ENCODE data around the gene WDR90. TPM values are rescaled to one million over a fixed set of nuclear protein-coding genes. Genes with fewer than 3 reads are reported as not detected.

The WDR90 gene
- polyA plus RNA-seq, 3 donors: 0.13 to 16.5 (median 1.1) TPM

DNA sequence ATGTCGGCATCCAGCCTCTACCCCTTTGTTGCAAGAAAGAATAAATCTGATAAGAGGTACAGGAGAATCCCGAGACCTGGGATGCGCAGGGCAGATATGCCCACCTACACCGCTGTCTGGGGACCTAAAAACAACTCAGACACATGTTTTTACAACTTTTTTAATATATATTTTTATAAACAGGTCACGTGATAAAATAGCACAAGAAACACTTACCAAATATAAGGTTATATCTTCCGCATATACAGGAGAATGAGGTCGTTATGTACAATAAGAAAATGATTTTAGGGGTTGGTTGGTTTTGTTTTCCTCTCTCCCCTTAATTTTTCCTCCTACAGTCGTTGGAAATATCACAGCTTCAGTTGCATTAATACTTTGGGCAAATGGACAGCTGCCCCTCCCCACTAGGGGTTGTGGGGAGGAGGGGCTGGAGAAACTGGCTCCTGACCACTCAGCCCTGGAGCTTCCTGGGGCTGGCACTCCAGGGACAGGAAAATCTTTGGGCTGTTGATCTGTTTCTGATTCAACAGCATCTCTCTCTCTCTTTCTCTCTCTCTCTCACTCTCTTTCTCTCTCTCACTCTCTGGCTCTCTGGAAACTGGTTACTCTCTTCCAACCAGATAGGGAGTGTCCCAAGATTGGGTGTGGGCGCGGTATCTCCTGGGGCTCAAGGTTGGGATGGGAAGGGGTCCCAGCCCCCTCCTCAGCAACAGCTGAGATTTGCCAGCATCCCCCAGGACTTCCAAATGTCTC lies 43.4 kb downstream of the WDR90 start:
- Histone ChIP-seq H4K20me1 (ENCODE audit: insufficient read depth, low read length) (peaks cover 4% of the 10 kb centered on the region), H3K9me3 (replicated peaks in 1 of 2; ENCODE audit: control insufficient read depth in 1 of 2, insufficient read depth in 1 of 2, low read length in 2 of 2) (peaks cover 0 to 4% of the 10 kb centered on the region in 2 donors), H3K36me3 (replicated peaks in 1 of 2; ENCODE audit: control insufficient read depth in 1 of 2, insufficient read depth in 2 of 2, low read length in 2 of 2) (peaks cover 0 to 2% of the 10 kb centered on the region in 2 donors), H3K9ac (ENCODE audit: insufficient read depth, low read length, poor library complexity, severe bottlenecking) (no peak overlapping the region), H3K27me3 (ENCODE audit: control insufficient read depth in 2 of 2, insufficient read depth in 2 of 2, low read length in 2 of 2) (peaks cover 20 to 53% of the 10 kb centered on the region in 2 donors), H2AFZ (ENCODE audit: insufficient read depth, low read depth, low read length, poor library complexity, severe bottlenecking) (no peak overlapping the region), H3K4me3 (replicated peaks in 1 of 3; ENCODE audit: low read depth in 2 of 3, low read length in 3 of 3) (no peak overlapping the region), H3K4me1 (ENCODE audit: control insufficient read depth in 1 of 2, insufficient read depth in 2 of 2, low read length in 2 of 2) (peaks cover 33 to 45% of the 10 kb centered on the region in 2 donors), H3K4me2 (replicated peaks; ENCODE audit: extremely low read depth, low read length, poor library complexity, severe bottlenecking) (no peak overlapping the region), H3K27ac (ENCODE audit: low read depth in 1 of 2, low read length in 2 of 2) (no peak overlapping the region), H3K79me2 (ENCODE audit: insufficient read depth, low read length) (no peaks in the 10 kb centered on the region)
- Mint-ChIP-seq H3K36me3 (peaks cover 7 to 8% of the 10 kb centered on the region in 2 donors), H3K27ac (peak overlapping the region in 1 of 7 donors; percentile 62), H3K4me1 (peaks cover 25% of the 10 kb centered on the region), H3K27me3 (ENCODE audit: low read depth in 3 of 3) (peaks cover 51 to 67% (median 60%) of the 10 kb centered on the region in 3 donors), H3K4me3 (peak overlapping the region in 1 of 2 donors; percentile 94), H3K9me3 (peaks cover 6 to 25% (median 8%) of the 10 kb centered on the region in 7 donors)
- intact Hi-C loops (cut with micrococcal nuclease): no loop called here
- WGBS (ENCODE audit: insufficient coverage): no CpG with 5 or more reads among the region's 10 CpGs
- no peak for DNase-seq
- TF ChIP-seq, protein P1, sequence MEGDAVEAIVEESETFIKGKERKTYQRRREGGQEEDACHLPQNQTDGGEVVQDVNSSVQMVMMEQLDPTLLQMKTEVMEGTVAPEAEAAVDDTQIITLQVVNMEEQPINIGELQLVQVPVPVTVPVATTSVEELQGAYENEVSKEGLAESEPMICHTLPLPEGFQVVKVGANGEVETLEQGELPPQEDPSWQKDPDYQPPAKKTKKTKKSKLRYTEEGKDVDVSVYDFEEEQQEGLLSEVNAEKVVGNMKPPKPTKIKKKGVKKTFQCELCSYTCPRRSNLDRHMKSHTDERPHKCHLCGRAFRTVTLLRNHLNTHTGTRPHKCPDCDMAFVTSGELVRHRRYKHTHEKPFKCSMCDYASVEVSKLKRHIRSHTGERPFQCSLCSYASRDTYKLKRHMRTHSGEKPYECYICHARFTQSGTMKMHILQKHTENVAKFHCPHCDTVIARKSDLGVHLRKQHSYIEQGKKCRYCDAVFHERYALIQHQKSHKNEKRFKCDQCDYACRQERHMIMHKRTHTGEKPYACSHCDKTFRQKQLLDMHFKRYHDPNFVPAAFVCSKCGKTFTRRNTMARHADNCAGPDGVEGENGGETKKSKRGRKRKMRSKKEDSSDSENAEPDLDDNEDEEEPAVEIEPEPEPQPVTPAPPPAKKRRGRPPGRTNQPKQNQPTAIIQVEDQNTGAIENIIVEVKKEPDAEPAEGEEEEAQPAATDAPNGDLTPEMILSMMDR (IDR thresholded peaks at IDR 0.05): no peak

DNA sequence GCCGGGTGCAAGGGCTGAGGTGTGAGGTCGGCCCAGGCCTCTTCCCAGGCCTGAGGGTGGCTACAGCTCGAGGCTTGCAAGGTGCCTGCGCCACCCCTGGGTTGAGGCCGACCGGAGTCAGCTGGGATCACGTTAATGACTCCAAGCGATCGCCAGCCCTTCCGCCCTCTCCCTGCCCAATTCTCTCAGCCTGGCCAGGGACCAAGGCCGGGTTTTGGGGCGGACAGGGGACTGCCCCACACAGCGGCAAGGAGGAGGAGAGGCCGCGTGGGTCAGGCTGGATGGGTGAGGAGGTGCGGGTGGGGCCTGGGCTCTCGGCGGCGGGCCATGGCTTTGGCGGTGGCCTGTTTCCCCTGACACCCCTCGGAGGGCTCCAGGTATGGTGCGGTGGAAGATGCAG lies 44.2 kb downstream of the WDR90 start:
- Histone ChIP-seq H3K9me3 (replicated peaks in 1 of 2; ENCODE audit: control insufficient read depth in 1 of 2, insufficient read depth in 1 of 2, low read length in 2 of 2) (peaks cover 0 to 4% of the 10 kb centered on the region in 2 donors), H3K79me2 (ENCODE audit: insufficient read depth, low read length) (no peaks in the 10 kb centered on the region), H3K27me3 (ENCODE audit: control insufficient read depth in 2 of 2, insufficient read depth in 2 of 2, low read length in 2 of 2) (peaks cover 20 to 53% of the 10 kb centered on the region in 2 donors), H3K27ac (ENCODE audit: low read depth in 1 of 2, low read length in 2 of 2) (no peak overlapping the region), H3K36me3 (replicated peaks in 1 of 2; ENCODE audit: control insufficient read depth in 1 of 2, insufficient read depth in 2 of 2, low read length in 2 of 2) (no peaks in the 10 kb centered on the region), H3K4me3 (replicated peaks in 1 of 3; ENCODE audit: low read depth in 2 of 3, low read length in 3 of 3) (no peak overlapping the region), H3K4me2 (replicated peaks; ENCODE audit: extremely low read depth, low read length, poor library complexity, severe bottlenecking) (no peak overlapping the region), H2AFZ (ENCODE audit: insufficient read depth, low read depth, low read length, poor library complexity, severe bottlenecking) (no peak overlapping the region), H3K4me1 (ENCODE audit: control insufficient read depth in 1 of 2, insufficient read depth in 2 of 2, low read length in 2 of 2) (peaks cover 33 to 45% of the 10 kb centered on the region in 2 donors), H4K20me1 (ENCODE audit: insufficient read depth, low read length) (peaks cover 4% of the 10 kb centered on the region), H3K9ac (ENCODE audit: insufficient read depth, low read length, poor library complexity, severe bottlenecking) (no peak overlapping the region)
- intact Hi-C loops (cut with micrococcal nuclease): no loop called here
- TF ChIP-seq, protein P1 (IDR thresholded peaks at IDR 0.05): no peak
- Mint-ChIP-seq H3K9me3 (peaks cover 6 to 32% (median 8%) of the 10 kb centered on the region in 7 donors), H3K4me3 (peak overlapping the region in 1 of 2 donors; percentile 75), H3K27ac (no peak overlapping the region), H3K36me3 (peaks cover 4 to 5% of the 10 kb centered on the region in 2 donors), H3K4me1 (peaks cover 25% of the 10 kb centered on the region), H3K27me3 (ENCODE audit: low read depth in 3 of 3) (peaks cover 57 to 74% (median 67%) of the 10 kb centered on the region in 3 donors)
- WGBS (ENCODE audit: insufficient coverage): 51% methylated on average over 20 of the region's 22 CpGs
- no peak for DNase-seq
